Subcutaneous abdominal adipose tissue (tissue), 5 donors: ENCODE results near the gene CYB5D1.

ENCODE experiments used
- H3K27ac ChIP-seq: one replicate; pipeline ENCODE4 v1.7.0; 2013; ENCODE audit warnings: low read depth, mild to moderate bottlenecking, inconsistent platforms, low read length, moderate library complexity
- H3K27me3 ChIP-seq, 5 donors: one replicate each; pipeline ENCODE4 v1.7.0; 2013; ENCODE audit warnings: low read length in 5 of 5, inconsistent platforms in 1 of 5; ENCODE audit not compliant: control insufficient read depth in 5 of 5, insufficient read depth in 4 of 5
- H3K36me3 ChIP-seq, 5 donors: one replicate each; pipeline ENCODE4 v1.7.0; 2013; ENCODE audit warnings: low read length in 5 of 5; ENCODE audit not compliant: control insufficient read depth in 5 of 5, insufficient read depth in 5 of 5
- H3K4me1 ChIP-seq, 5 donors: one replicate each; pipeline ENCODE4 v1.7.0; 2013; ENCODE audit warnings: low read length in 5 of 5, mild to moderate bottlenecking in 3 of 5, moderate library complexity in 1 of 5; ENCODE audit not compliant: control insufficient read depth in 5 of 5, insufficient read depth in 5 of 5
- H3K4me3 ChIP-seq, 5 donors: one replicate each; pipeline ENCODE4 v1.7.0; 2013; ENCODE audit warnings: low read length in 5 of 5, low read depth in 1 of 5
- H3K9ac ChIP-seq, 5 donors: one replicate each; pipeline ENCODE4 v1.7.0; 2013; ENCODE audit warnings: low read length in 5 of 5, mild to moderate bottlenecking in 4 of 5, moderate library complexity in 3 of 5
- H3K9me3 ChIP-seq, 5 donors: one replicate each; pipeline ENCODE4 v1.7.0; 2013; ENCODE audit warnings: low read length in 5 of 5; ENCODE audit not compliant: control insufficient read depth in 5 of 5
- donor health status: healthy.
- donor health status: healthy.
- donor health status: healthy.
- donor health status: healthy.
- donor health status: healthy.

The CYB5D1 gene

GRCh38 chr17:7894866-7895265 is 37.1 kb downstream of the CYB5D1 start:
- no peaks in the 10 kb centered on the region for H3K27me3 ChIP-seq
- no peak overlapping the region for H3K27ac ChIP-seq
- H3K9me3 ChIP-seq, result no peaks in the 10 kb centered on the region
- H3K9ac ChIP-seq, result no peak overlapping the region
- H3K4me3 ChIP-seq, result no peak overlapping the region
- peaks cover 0 to 68% (median 54%) of the 10 kb centered on the region in 5 donors for H3K36me3 ChIP-seq
- peaks cover 0 to 10% (median 6%) of the 10 kb centered on the region in 5 donors for H3K4me1 ChIP-seq

GRCh38 chr17:7897090-7897489 is 39.3 kb downstream of the CYB5D1 start:
- H3K36me3 ChIP-seq, result peaks cover 0 to 74% (median 62%) of the 10 kb centered on the region in 5 donors
- H3K4me1 ChIP-seq, result peaks cover 0 to 5% (median 3%) of the 10 kb centered on the region in 5 donors
- no peak overlapping the region for H3K27ac ChIP-seq
- peak overlapping the region in 1 of 5 donors; percentile 17 for H3K9ac ChIP-seq
- no peaks in the 10 kb centered on the region for H3K27me3 ChIP-seq
- no peak overlapping the region for H3K4me3 ChIP-seq
- H3K9me3 ChIP-seq, result no peaks in the 10 kb centered on the region

DNA sequence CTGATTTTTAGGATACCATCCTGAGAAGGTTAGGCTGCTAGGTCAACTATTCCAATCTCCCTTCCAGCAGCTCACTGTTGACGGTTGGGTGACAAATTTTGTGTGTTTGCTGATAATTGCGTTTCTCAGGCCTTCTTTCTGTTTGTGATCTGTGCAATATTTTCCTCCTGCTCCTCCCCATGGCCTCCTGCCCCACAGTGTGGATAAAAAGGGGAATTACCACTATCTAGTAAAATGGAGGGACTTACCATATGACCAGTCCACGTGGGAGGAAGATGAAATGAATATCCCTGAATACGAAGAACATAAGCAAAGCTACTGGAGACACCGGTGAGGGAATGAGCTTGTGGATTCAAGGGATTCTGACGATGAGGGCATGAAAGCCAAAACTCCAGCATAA is 40.0 kb downstream of the CYB5D1 start:
- Histone ChIP-seq H3K4me3 (no peak overlapping the region), H3K4me1 (peaks cover 0 to 5% (median 3%) of the 10 kb centered on the region in 5 donors), H3K9me3 (no peaks in the 10 kb centered on the region), H3K27me3 (no peaks in the 10 kb centered on the region), H3K27ac (no peak overlapping the region), H3K9ac (no peak overlapping the region), H3K36me3 (peaks cover 0 to 78% (median 66%) of the 10 kb centered on the region in 5 donors)

GRCh38 chr17:7903154-7904103 is 45.6 kb downstream of the CYB5D1 start:
- Histone ChIP-seq H3K4me3 (no peak overlapping the region), H3K9ac (no peak overlapping the region), H3K4me1 (peaks cover 0 to 2% (median 0%) of the 10 kb centered on the region in 5 donors), H3K27ac (no peak overlapping the region), H3K9me3 (no peaks in the 10 kb centered on the region), H3K27me3 (no peaks in the 10 kb centered on the region), H3K36me3 (peaks cover 0 to 96% (median 88%) of the 10 kb centered on the region in 5 donors)

DNA sequence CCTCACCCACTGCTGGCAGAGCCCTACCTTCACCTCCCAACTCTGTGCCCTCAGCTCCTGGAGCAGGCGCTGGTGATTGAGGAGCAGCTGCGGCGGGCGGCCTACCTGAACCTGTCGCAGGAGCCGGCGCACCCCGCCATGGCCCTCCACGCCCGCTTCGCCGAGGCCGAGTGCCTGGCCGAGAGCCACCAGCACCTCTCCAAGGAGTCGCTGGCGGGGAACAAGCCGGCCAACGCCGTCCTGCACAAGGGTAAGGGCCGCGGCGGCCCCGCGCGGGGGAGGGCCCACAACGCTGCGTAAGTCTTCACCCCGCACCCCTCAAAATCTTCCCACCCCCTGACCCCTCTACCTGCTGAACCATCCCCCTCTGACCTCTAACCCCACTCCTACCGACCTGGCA is 51.3 kb downstream of the CYB5D1 start:
- Histone ChIP-seq H3K4me3 (no peak overlapping the region), H3K36me3 (peaks cover 0 to 79% (median 72%) of the 10 kb centered on the region in 5 donors), H3K27me3 (no peaks in the 10 kb centered on the region), H3K9ac (no peak overlapping the region), H3K27ac (no peak overlapping the region), H3K9me3 (no peaks in the 10 kb centered on the region), H3K4me1 (no peaks in the 10 kb centered on the region)

GRCh38 chr17:7910281-7910680 is 52.5 kb downstream of the CYB5D1 start:
- Histone ChIP-seq H3K4me1 (peaks cover 2 to 6% (median 5%) of the 10 kb centered on the region in 5 donors), H3K27me3 (no peaks in the 10 kb centered on the region), H3K4me3 (no peak overlapping the region), H3K9ac (no peak overlapping the region), H3K36me3 (peaks cover 0 to 68% (median 60%) of the 10 kb centered on the region in 5 donors), H3K9me3 (no peaks in the 10 kb centered on the region), H3K27ac (no peak overlapping the region)

DNA sequence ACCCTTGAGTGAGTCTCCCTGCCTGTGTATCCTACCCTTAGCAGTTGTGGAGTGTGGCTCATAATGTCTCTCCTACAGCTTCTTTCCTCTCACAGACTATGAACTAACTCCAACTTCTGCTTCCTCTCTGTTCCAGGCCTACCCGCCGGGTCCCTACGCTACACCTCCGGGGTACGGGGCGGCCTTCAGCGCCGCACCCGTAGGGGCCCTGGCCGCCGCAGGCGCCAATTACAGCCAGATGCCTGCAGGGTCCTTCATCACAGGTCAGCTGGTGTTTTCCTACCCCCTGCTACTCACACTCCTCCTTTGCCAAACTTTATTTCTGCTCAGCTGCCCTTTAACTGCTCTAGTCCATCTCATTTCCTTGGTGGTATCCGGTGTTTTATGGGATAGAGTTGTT is 52.9 kb downstream of the CYB5D1 start:
- Histone ChIP-seq H3K36me3 (peaks cover 0 to 63% (median 56%) of the 10 kb centered on the region in 5 donors), H3K4me3 (no peak overlapping the region), H3K27me3 (no peaks in the 10 kb centered on the region), H3K9me3 (no peaks in the 10 kb centered on the region), H3K9ac (no peak overlapping the region), H3K27ac (no peak overlapping the region), H3K4me1 (peaks cover 2 to 10% (median 10%) of the 10 kb centered on the region in 5 donors)

GRCh38 chr17:7911116-7911515 is 53.3 kb downstream of the CYB5D1 start:
- Histone ChIP-seq H3K9me3 (no peaks in the 10 kb centered on the region), H3K4me1 (peaks cover 2 to 13% (median 12%) of the 10 kb centered on the region in 5 donors), H3K36me3 (peaks cover 0 to 59% (median 52%) of the 10 kb centered on the region in 5 donors), H3K27ac (no peak overlapping the region), H3K4me3 (no peak overlapping the region), H3K27me3 (no peaks in the 10 kb centered on the region), H3K9ac (no peak overlapping the region)
